Measurements from ENCODE around the gene CPEB4. TPM values are rescaled to one million over a fixed set of nuclear protein-coding genes. Genes with fewer than 3 reads are reported as not detected.

CPEB4 gene
- total and polyA plus RNA-seq, 9 of the 15 experiments (the other 6 are each of a cell fraction or from before 2014, with no cell fraction given): 7.4 to 21.3 (median 12.4) TPM

GRCh38 chr5:173839117-173839713 is 48.9 kb upstream of the CPEB4 start (continued):
- TF ChIP-seq HINFP (tag; conservative IDR thresholded peaks at IDR 0.05; ENCODE audit: low read depth): 0 out of 2 replicates have a peak, but pooled peaks have one; percentile 41
- TF ChIP-seq PRPF4 (IDR thresholded peaks at IDR 0.05; ENCODE audit: insufficient read depth, low read depth, low read length, poor library complexity, severe bottlenecking): no peak
- TF ChIP-seq, protein P1, sequence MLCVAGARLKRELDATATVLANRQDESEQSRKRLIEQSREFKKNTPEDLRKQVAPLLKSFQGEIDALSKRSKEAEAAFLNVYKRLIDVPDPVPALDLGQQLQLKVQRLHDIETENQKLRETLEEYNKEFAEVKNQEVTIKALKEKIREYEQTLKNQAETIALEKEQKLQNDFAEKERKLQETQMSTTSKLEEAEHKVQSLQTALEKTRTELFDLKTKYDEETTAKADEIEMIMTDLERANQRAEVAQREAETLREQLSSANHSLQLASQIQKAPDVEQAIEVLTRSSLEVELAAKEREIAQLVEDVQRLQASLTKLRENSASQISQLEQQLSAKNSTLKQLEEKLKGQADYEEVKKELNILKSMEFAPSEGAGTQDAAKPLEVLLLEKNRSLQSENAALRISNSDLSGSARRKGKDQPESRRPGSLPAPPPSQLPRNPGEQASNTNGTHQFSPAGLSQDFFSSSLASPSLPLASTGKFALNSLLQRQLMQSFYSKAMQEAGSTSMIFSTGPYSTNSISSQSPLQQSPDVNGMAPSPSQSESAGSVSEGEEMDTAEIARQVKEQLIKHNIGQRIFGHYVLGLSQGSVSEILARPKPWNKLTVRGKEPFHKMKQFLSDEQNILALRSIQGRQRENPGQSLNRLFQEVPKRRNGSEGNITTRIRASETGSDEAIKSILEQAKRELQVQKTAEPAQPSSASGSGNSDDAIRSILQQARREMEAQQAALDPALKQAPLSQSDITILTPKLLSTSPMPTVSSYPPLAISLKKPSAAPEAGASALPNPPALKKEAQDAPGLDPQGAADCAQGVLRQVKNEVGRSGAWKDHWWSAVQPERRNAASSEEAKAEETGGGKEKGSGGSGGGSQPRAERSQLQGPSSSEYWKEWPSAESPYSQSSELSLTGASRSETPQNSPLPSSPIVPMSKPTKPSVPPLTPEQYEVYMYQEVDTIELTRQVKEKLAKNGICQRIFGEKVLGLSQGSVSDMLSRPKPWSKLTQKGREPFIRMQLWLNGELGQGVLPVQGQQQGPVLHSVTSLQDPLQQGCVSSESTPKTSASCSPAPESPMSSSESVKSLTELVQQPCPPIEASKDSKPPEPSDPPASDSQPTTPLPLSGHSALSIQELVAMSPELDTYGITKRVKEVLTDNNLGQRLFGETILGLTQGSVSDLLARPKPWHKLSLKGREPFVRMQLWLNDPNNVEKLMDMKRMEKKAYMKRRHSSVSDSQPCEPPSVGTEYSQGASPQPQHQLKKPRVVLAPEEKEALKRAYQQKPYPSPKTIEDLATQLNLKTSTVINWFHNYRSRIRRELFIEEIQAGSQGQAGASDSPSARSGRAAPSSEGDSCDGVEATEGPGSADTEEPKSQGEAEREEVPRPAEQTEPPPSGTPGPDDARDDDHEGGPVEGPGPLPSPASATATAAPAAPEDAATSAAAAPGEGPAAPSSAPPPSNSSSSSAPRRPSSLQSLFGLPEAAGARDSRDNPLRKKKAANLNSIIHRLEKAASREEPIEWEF (CRISPR knock-in tag; IDR thresholded peaks at IDR 0.05): peak; percentile 96
- peak; percentile 99 for TF ChIP-seq DACH1 (IDR thresholded peaks at IDR 0.05; ENCODE audit: partially characterized antibody)
- TF ChIP-seq C11orf30 (IDR thresholded peaks at IDR 0.05; ENCODE audit: low read depth): no peak
- no peak for TF ChIP-seq RNF219 (CRISPR knock-in tag; IDR thresholded peaks at IDR 0.05)
- TF ChIP-seq SMC3 (conservative IDR thresholded peaks at IDR 0.05; ENCODE audit: insufficient read depth, low read depth, low read length): no peak
- no peak for TF ChIP-seq BACH1 (tag; IDR thresholded peaks at IDR 0.05)
- no peak for TF ChIP-seq SAFB2 (IDR thresholded peaks at IDR 0.05; ENCODE audit: borderline replicate concordance, low read depth, low read length, severe bottlenecking)
- no peak for TF ChIP-seq POLR3A (IDR thresholded peaks at IDR 0.05; ENCODE audit: borderline replicate concordance, extremely low read depth, insufficient read depth, insufficient read length)
- TF ChIP-seq ZNF384 (IDR thresholded peaks at IDR 0.05; ENCODE audit: low read depth, low read length): no peak
- no peak for TF ChIP-seq CBX1 (IDR thresholded peaks at IDR 0.05; ENCODE audit: low read depth)
- TF ChIP-seq ZNF347 (CRISPR knock-in tag; IDR thresholded peaks at IDR 0.05; ENCODE audit: low read depth): no peak
- peak; percentile 100 for TF ChIP-seq CCNT2 (IDR thresholded peaks at IDR 0.05; ENCODE audit: borderline replicate concordance, extremely low read depth, insufficient read length, low read depth, low read length)
- TF ChIP-seq, protein P2, sequence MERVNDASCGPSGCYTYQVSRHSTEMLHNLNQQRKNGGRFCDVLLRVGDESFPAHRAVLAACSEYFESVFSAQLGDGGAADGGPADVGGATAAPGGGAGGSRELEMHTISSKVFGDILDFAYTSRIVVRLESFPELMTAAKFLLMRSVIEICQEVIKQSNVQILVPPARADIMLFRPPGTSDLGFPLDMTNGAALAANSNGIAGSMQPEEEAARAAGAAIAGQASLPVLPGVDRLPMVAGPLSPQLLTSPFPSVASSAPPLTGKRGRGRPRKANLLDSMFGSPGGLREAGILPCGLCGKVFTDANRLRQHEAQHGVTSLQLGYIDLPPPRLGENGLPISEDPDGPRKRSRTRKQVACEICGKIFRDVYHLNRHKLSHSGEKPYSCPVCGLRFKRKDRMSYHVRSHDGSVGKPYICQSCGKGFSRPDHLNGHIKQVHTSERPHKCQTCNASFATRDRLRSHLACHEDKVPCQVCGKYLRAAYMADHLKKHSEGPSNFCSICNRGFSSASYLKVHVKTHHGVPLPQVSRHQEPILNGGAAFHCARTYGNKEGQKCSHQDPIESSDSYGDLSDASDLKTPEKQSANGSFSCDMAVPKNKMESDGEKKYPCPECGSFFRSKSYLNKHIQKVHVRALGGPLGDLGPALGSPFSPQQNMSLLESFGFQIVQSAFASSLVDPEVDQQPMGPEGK (CRISPR knock-in tag; IDR thresholded peaks at IDR 0.05; ENCODE audit: borderline replicate concordance): no peak
